SK-N-SH (cell line): ENCODE data around the gene HINFP. TPM values are rescaled to one million over a fixed set of nuclear protein-coding genes. Genes with fewer than 3 reads are reported as not detected.

Experiments
- CTCF ChIA-PET: fragments of 300-600, 350-600 bp; formaldehyde crosslinking; extraction: SDS; loops from one replicate; lab custom pipeline; 2021; lab: Yijun Ruan, JAX
- POLR2A ChIA-PET: fragments of 350-600 bp; sonication (Branson Sonifier 250); formaldehyde crosslinking; extraction: SDS; loops from one replicate; lab custom pipeline; 2020; ENCODE audit warnings: antibody characterized with exemption, inconsistent platforms; lab: Yijun Ruan, JAX
- DNase-seq: peaks from one replicate; pipeline ENCODE4 v3.0.0; 2012
- H2AFZ ChIP-seq: fragments of 200-600 bp; sonication (generic); 2 replicates; pipeline ENCODE4 v1.8.1; 2016; ENCODE audit warnings: antibody characterized with exemption, mild to moderate bottlenecking, low read depth
- H3F3A ChIP-seq: fragments of 200-600 bp; sonication (generic); replicated peaks from 2 replicates; pipeline ENCODE3; 2016; ENCODE audit warnings: antibody characterized with exemption, mild to moderate bottlenecking; ENCODE audit not compliant: insufficient read depth
- H3K27ac ChIP-seq, 2 experiments: fragments of 200-500 bp in 1 of 2; fragments of 200-600 bp in 1 of 2; sonication (Bioruptor generic) in 1 of 2; sonication (generic), shearing (Covaris generic) in 1 of 2; 2 replicates each; pipeline versions ENCODE4 v1.5.1 to v1.6.1; 2014 to 2016; ENCODE audit warnings: low read depth in 2 of 2, inconsistent platforms in 1 of 2, low read length in 1 of 2, mild to moderate bottlenecking in 1 of 2, mixed read lengths in 1 of 2
- H3K27me3 ChIP-seq: fragments of 200-600 bp; sonication (generic), shearing (Covaris generic); 2 replicates; pipeline ENCODE4 v1.6.1; 2016; ENCODE audit warnings: mixed run types; ENCODE audit not compliant: insufficient read depth
- H3K36me3 ChIP-seq, 2 experiments: fragments of 200-500 bp in 1 of 2; fragments of 200-600 bp in 1 of 2; sonication (Bioruptor generic) in 1 of 2; sonication (generic) in 1 of 2; replicated peaks in 1 of 2; 2 replicates each; pipeline versions ENCODE3 to v1.5.1; 2014 to 2016; ENCODE audit warnings: low read length in 1 of 2, mild to moderate bottlenecking in 1 of 2; ENCODE audit not compliant: insufficient read depth in 2 of 2, control insufficient read depth in 1 of 2
- H3K4me1 ChIP-seq, 2 experiments: fragments of 200-500 bp in 1 of 2; fragments of 200-600 bp in 1 of 2; sonication (Bioruptor generic) in 1 of 2; sonication (generic), shearing (Covaris generic) in 1 of 2; 2 replicates each; pipeline versions ENCODE4 v1.5.1 to v1.6.1; 2014 to 2016; ENCODE audit warnings: low read depth in 1 of 2, low read length in 1 of 2, mixed run types in 1 of 2; ENCODE audit not compliant: insufficient read depth in 2 of 2, control insufficient read depth in 1 of 2
- H3K4me2 ChIP-seq: fragments of 200-600 bp; sonication (generic), shearing (Covaris generic); 2 replicates; pipeline ENCODE4 v1.6.1; 2017; ENCODE audit warnings: mixed run types
- H3K4me3 ChIP-seq, 2 experiments: fragments of 200-500 bp in 1 of 2; fragments of 200-600 bp in 1 of 2; sonication (Bioruptor generic) in 1 of 2; sonication (generic), shearing (Covaris generic) in 1 of 2; 2 replicates each; pipeline versions ENCODE4 v1.5.1 to v1.8.1; 2014 to 2016; ENCODE audit warnings: low read depth in 2 of 2, inconsistent platforms in 1 of 2, low read length in 1 of 2, mild to moderate bottlenecking in 1 of 2, mixed read lengths in 1 of 2, moderate library complexity in 1 of 2
- H3K79me2 ChIP-seq: fragments of 200-600 bp; sonication (generic); 2 replicates; pipeline ENCODE4 v1.8.1; 2017; ENCODE audit warnings: mild to moderate bottlenecking; ENCODE audit not compliant: insufficient read depth
- H3K9ac ChIP-seq: fragments of 200-600 bp; sonication (generic); 2 replicates; pipeline ENCODE4 v1.6.1; 2017; ENCODE audit warnings: mixed run types
- H3K9me2 ChIP-seq: fragments of 200-600 bp; sonication (generic); 2 replicates; pipeline ENCODE4 v1.6.1; 2017; ENCODE audit warnings: mixed run types
- H3K9me3 ChIP-seq: fragments of 200-600 bp; sonication (generic); 2 replicates; pipeline ENCODE4 v1.6.1; 2017; ENCODE audit warnings: mixed run types, mild to moderate bottlenecking, moderate library complexity
- H4K20me1 ChIP-seq: fragments of 200-600 bp; sonication (generic); 2 replicates; pipeline ENCODE4 v1.6.1; 2017; ENCODE audit warnings: mild to moderate bottlenecking, mixed run types; ENCODE audit not compliant: insufficient read depth
- CTCF ChIP-seq: fragments of 200-600 bp; sonication (generic); IDR thresholded peaks from 2 replicates; pipeline ENCODE4 v1.6.1; 2017; ENCODE audit warnings: antibody characterized with exemption, mild to moderate bottlenecking, moderate library complexity
- EZH2phosphoT487 ChIP-seq: fragments of 200-600 bp; sonication (generic); IDR thresholded peaks from 2 replicates; pipeline ENCODE4 v1.6.1; 2017; ENCODE audit warnings: low read depth, mixed run types, mild to moderate bottlenecking, antibody characterized with exemption, moderate library complexity, borderline replicate concordance
- FOSL2 ChIP-seq: IDR thresholded peaks from 2 replicates; pipeline ENCODE4 v1.4.0; 2012; ENCODE audit warnings: low read depth, mild to moderate bottlenecking, moderate library complexity, borderline replicate concordance
- FOXJ3 ChIP-seq: sonication (generic); formaldehyde crosslinking; IDR thresholded peaks from 2 replicates; pipeline ENCODE4 v1.5.1; 2020; ENCODE audit warnings: mild to moderate bottlenecking, missing genetic modification reagents
- NFIC ChIP-seq: IDR thresholded peaks from 2 replicates; pipeline ENCODE4 v1.4.0; 2012; ENCODE audit warnings: borderline replicate concordance
- NRF1 ChIP-seq: IDR thresholded peaks from 2 replicates; pipeline ENCODE4 v1.6.1; 2012; ENCODE audit warnings: low read depth, mild to moderate bottlenecking, low read length
- REST ChIP-seq: IDR thresholded peaks from 2 replicates; pipeline ENCODE4 v1.6.1; 2012; ENCODE audit warnings: mild to moderate bottlenecking, low read depth, low read length, moderate library complexity
- RXRA ChIP-seq: IDR thresholded peaks from 2 replicates; pipeline ENCODE4 v1.4.0; 2012; ENCODE audit warnings: low read depth, mild to moderate bottlenecking, borderline replicate concordance
- SMC3 ChIP-seq: IDR thresholded peaks from 2 replicates; pipeline ENCODE4 v1.6.1; 2012; ENCODE audit warnings: low read depth, low read length, improper control_type of control experiment
- TCF12 ChIP-seq: IDR thresholded peaks from 2 replicates; pipeline ENCODE4 v1.4.0; 2012
- USF1 ChIP-seq: IDR thresholded peaks from 2 replicates; pipeline ENCODE4 v1.4.0; 2012; ENCODE audit warnings: low read depth, borderline replicate concordance
- YY1 ChIP-seq: IDR thresholded peaks from 2 replicates; pipeline ENCODE4 v1.4.0; 2012; ENCODE audit warnings: low read depth, mild to moderate bottlenecking
- WGBS: methylation state at CpG from one replicate; pipeline ENCODE4 v1.1.6; 2017; ENCODE audit warnings: low lambda C conversion rate; 5-methylcytosine and 5-hydroxymethylcytosine counted together
- polyA plus RNA-seq, 3 experiments: library from polyadenylated mRNA; depleted of rRNA; stranded (reverse); fragments of >200 nt; gene quantifications; 2 replicates each; pipeline ENCODE4 v1.2.3, GENCODE V29; 2012

The HINFP gene
- polyA plus RNA-seq, 1 of the 3 experiments (the other 2 are of a cell fraction), result 21.8 TPM

GRCh38 chr11:119121811-119122124 is 388 bp downstream of the HINFP start:
- Histone ChIP-seq H3K9ac (peak overlapping the region; percentile 74), H3K4me1 (peaks cover 13 to 17% of the 10 kb centered on the region in 2 experiments; a peak in 3 of 4 replicates), H4K20me1 (no peaks in the 10 kb centered on the region), H3K36me3 (peaks cover 5 to 14% of the 10 kb centered on the region in 2 experiments), H3K27ac (peak overlapping the region; percentile 38 to 75; a peak in 3 of 4 replicates), H3F3A (peaks cover 12% of the 10 kb centered on the region), H2AFZ (peak overlapping the region; percentile 87), H3K9me3 (no peaks in the 10 kb centered on the region), H3K4me3 (peak overlapping the region; percentile 88 to 90), H3K27me3 (no peaks in the 10 kb centered on the region), H3K4me2 (peak overlapping the region; percentile 91), H3K9me2 (no peaks in the 10 kb centered on the region), H3K79me2 (peaks cover 41% of the 10 kb centered on the region)
- no peak for DNase-seq
- TF ChIP-seq YY1 (no peak), FOSL2 (no peak), RXRA (no peak), USF1 (no peak), TCF12 (no peak), NFIC (no peak), NRF1 (no peak), CTCF (no peak), REST (no peak), FOXJ3 (CRISPR knock-in tag) (no peak), EZH2phosphoT487 (no peak), SMC3 (no peak)
- ChIA-PET POLR2A (interaction anchor here (0.5 to 1.9 kb wide), 6 partner anchors 12 to 94 kb away, joined by 3 to 9 read pairs (median 3); partner anchors contain the start of genes C2CD2L and HMBS), CTCF (interaction anchor here (0.8 to 1.4 kb wide), 6 partner anchors 11 to 81 kb away, joined by 3 to 4 read pairs (median 3); no protein-coding TSS in a partner anchor)
- 2% methylated on average over 20 of the region's 20 CpGs for WGBS
